ENCODE results near the gene STK11. TPM values are rescaled to one million over a fixed set of nuclear protein-coding genes. Genes with fewer than 3 reads are reported as not detected.

Gene STK11, protein sequence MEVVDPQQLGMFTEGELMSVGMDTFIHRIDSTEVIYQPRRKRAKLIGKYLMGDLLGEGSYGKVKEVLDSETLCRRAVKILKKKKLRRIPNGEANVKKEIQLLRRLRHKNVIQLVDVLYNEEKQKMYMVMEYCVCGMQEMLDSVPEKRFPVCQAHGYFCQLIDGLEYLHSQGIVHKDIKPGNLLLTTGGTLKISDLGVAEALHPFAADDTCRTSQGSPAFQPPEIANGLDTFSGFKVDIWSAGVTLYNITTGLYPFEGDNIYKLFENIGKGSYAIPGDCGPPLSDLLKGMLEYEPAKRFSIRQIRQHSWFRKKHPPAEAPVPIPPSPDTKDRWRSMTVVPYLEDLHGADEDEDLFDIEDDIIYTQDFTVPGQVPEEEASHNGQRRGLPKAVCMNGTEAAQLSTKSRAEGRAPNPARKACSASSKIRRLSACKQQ
- polyA plus RNA-seq (2013, experiment 1 of 2; ENCODE audit: insufficient read length), result 46.7 TPM
- 44.9 TPM for polyA plus RNA-seq (2013, experiment 2 of 2; ENCODE audit: insufficient read length)

DNA sequence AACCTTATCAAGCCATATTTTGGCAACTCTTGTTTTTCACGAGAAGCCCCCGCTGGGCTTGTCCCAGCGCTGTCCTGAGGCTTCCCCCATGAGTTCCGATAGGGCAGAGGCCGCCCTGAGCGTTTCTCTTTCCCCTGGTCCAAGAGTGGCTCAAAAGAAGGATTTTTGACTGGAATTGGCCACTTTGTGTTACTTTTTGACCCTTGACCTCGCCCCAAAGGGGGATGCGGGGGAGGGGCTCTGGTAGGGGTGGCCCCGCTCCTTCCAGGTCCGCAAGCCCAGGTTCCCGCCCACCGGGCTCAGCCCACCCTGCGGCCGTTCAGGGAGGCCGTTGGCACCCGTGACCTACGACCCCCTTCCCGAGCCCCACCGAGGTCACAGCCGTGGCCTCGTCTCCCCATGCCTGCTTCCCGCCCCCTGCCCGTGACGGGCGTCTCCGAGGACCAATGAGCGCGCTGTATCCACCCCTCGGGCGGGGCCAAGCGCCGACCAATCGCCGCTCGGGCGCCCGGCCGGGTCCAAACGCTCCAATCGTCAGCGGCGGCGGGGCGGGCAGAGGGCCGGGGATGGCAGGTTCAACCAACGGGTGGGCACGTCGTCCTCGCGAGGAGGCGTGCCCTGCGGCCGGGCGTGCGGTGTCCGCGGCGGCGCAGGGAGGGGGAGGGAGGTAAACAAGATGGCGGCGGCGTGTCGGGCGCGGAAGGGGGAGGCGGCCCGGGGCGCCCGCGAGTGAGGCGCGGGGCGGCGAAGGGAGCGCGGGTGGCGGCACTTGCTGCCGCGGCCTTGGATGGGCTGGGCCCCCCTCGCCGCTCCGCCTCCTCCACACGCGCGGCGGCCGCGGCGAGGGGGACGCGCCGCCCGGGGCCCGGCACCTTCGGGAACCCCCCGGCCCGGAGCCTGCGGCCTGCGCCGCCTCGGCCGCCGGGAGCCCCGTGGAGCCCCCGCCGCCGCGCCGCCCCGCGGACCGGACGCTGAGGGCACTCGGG, at the start of gene STK11:
STK11 (plus strand) TSS at position 665 of the 986 bp plus-strand sequence. CDS start 1,136 bp downstream, outside the sequence.
- peak; percentile 98 for DNase-seq

- DNase-seq, result no peak
These were observed 49.2 kb upstream of the STK11 start for GRCh38 chr19:1156305-1156801.

DNA sequence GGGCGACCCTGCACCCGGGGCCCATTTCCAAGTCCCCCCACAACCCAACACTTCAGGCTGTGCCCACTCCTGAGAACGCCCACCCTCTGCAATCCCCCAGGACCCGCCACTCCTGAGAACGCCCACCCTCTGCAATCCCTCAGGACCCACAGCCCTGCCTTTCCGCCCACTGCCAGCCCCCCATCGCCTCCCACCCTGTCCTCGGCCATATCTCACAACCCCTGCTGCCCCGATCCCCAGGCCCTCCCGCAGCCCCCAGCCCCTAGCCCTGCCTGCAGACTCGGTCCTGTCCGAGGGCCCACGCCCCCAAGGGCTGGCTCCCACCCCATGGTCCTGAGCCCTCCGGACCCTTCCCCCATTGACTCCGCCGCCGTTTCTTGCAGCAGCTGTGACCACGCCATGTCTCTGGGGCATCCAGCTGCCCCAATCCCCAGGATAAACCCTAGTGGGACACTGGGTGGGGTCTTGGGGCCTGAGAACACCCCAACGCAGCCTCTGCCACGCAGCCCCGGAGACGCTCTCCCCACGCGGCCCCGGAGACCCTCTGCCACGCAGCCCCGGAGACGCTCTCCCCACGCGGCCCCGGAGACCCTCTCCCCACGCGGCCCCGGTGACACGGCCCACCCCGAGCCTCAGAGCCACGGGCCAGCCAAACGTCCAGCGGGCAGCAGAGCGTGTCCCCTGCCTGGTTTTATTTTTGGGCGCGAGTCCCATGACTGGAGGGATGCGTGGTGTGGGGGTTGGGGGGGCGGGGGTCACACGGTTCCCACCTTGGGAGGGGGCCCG, 48.6 kb upstream of the STK11 start:
- no peak for DNase-seq

DNA sequence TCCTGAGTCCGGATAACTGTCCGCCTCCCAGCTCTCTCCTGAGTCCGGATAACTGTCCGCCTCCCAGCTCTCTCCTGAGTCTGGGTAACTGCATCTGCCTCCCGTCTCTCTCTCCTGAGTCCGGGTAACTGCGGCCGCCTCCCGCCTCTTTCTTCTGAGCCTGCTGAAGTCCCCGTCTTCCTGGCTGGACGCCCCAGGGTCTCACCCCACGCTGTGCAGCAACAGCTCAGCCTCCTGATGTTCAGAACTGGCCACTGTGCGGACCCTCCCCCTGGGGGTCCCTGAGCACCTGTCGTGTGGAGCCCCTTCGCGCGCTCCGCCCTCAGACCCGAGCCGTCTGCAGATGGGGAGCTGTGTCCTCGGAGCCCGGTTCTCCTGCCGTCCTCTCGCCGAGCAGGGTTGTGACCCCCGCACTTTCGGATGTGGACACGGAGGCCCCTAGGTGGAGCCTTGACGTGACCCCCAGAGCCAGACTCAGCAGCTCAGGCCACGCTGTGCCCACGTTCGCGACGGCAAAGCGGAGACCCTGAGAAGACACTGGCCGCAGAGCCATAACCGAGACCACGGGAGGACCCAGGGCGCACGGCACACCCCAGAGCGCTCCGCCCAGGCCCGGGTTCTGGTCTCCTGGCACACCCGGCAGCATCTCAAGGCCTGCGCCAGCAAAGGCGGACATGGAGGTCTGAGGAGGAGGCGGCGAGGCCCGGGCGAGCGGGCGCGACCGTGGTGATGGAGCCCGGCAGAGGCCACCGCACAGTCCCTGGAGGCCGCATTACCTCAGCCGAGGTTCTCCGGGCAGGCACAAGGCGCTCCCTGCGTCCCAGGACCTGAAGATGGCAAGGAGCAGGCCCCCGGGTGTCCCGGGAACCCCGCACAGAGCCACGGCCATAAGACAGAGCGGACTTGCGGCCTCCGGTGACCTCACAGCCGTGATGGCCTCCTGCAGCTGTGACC, 47.4 kb upstream of the STK11 start:
- DNase-seq, result no peak

DNA sequence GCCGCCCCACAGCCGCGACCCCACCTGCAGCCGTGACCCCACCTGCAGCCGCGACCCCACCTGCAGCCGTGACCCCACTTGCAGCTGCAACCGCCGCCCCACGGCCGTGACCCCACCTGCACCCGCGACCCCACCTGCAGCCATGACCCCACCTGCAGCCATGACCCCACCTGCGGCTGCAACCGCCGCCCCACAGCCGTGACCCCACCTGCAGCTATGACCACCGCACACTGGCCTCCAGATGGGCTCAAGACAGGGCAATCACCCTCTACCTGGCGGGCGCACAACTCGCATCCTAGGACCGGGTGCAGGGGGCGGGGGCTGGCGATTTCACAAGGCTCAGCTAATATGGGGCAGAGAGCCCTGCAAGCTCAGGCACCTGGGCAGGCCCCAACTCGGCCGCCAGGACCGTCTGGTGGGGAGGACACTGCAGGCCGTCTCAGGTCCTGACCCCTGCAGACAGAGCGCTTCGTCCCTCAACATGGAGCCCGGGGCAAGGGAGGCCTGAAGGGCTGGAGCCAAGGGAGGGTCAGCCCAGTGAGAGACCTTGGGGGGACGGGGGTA, 46.6 kb upstream of the STK11 start:
- no peak for DNase-seq

- no peak for DNase-seq
These were observed 45.5 kb upstream of the STK11 start for GRCh38 chr19:1159864-1160595.

DNA sequence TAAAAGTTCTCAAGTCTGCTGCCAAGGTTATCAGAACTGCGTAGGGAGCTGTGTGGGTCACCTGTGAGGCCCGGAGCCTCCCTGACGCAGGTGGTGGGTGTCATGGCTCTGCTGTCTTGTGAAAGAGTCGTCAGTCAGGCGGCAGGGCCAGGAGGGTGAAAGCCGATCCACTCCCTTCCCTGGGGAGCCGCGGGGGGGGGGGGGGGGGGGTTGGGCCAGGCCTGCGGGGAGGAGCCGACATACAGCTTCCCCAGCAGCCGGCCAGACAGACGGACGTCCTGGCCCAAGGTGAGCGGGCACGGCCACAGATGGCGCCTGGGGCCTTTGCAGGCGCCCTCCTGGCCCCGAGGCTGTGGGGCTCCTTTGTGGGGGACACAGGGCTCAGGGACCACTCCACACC, 43.9 kb upstream of the STK11 start:
- DNase-seq, result no peak

DNA sequence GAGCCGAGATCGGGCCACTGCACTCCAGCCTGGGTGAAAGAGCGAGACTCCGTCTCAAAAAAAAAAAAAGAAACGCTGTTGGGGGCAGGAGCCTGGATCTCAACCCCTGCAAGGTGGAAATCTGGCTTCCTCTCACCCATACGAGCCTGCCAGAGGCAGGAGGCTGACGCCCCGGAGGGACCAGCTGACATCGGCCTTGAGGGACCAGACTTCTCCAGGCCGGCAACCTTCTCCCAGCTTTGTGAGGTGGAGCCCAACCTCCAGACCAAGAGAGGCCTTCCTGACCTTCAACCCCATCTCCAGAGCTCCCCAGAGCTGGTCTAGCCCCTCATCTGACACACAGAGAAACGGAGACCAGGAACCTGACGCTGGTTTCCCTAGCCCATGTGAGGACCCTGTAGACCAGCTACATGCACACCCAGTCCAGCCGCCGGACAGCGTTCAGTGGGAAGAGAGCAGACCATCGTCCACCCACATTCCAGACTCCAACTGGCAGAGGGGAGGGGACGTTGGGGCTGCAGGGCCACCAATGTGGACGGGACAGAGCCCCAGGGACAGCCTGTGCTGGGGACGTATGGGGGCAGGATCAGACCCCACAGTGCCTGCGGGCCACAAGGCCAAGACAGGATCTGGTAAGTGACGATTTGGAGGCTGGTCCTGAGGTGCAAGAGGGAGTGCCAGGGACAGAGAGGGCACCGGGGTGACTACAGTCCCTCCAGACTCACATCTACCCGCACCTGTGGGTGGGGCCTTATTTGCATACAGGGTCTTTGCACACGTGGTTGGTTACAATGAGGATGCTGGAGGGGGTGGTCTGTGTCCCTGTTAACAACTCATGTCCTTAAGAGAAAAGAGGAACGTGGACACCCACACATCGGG, 42.9 kb upstream of the STK11 start:
- DNase-seq, result no peak

- DNase-seq, result no peak
These were observed 42.2 kb upstream of the STK11 start for GRCh38 chr19:1163283-1163933.

DNA sequence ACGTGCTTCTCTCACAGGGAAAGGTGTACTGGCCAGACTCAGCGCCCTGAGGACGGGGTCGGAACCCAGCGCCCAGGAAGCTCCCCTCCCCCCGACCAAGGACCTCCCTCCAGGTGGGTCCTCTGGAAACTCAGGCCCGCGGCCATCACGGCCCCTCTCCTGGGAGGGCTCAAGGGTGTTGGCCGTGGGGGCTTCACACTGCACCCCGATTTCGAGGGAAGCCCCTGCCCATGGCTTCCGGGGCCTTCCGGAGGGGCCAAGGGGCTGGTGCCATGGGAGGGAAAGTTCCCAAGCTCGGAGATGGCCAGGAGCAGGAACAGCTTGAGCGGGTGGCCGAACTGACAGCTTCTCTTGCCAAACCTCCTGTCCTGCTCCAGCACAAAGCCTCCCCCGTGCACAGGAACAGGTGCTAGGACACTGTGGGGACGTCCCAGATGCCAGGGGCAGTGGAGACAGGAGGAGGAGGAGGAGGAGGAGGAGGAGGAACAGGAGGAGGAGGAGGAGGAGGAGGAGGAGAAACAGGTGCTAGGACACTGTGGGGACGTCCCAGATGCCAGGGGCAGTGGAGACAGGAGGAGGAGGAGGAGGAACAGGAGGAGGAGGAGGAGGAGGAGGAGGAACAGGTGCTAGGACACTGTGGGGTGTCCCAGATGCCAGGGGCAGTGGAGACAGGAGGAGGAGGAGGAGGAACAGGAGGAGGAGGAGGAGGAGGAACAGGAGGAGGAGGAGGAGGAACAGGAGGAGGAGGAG, 41.5 kb upstream of the STK11 start:
- DNase-seq, result no peak

- DNase-seq, result no peak
These were observed 40.7 kb upstream of the STK11 start for GRCh38 chr19:1164684-1165531.

GRCh38 chr19:1166872-1167573, 38.6 kb upstream of the STK11 start:
- no peak for DNase-seq

- DNase-seq, result no peak
These were observed 37.6 kb upstream of the STK11 start for GRCh38 chr19:1167687-1168571.

DNA sequence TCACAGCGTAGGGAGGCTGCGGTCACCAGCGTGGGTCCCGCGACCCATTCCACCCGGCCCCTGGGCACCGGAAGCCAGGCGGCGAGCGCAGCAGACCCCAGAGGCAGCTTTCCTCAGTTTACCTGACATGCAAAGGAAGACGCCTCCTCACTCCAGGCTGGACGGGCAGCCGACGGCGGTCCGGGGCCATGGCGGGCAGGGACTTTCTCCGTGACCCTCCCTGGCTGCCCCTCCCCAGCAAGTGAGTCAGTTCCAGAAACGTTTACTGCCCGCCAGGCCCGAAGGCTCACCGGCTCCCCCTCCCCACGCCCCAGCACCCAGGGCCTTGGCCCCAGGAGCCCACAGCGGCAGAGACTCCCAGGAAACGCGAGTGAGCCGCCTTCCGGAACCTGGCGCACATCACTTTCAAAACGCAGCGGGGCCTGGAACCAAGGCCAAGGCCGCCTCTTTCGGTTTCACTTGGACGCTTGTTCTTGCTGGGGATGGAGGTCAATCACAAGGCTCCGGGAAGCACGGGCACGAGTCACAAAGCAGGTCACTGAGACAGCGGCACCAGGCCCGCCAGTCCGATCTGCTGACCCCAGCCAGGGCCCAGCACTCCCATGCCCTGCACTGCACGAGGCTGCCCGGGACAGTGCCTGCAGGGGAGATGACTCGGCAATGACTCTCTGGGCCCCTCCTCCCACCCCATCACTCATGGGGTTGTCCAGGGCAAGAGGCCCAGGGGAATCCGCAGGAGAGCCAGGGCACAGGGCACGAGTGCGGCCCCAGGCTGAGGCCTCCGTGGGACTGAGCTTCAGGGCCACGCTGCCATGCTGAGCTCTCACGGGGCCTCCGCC, 36.8 kb upstream of the STK11 start:
- peak; percentile 53 for DNase-seq
